Measurements from ENCODE around the gene SLC25A14.
"Not testable (repeated sequence)": the region's sequence is repeated elsewhere in the genome, so short reads cannot be mapped to it uniquely, and the experiment has no call there.

Gene SLC25A14

GRCh38 chrX:130339408-130340222, at the start of gene SLC25A14:
SLC25A14 (plus strand) TSS chrX:130339919; CDS start chrX:130340279, 360 bp downstream.
- in situ Hi-C loops (cut with MboI; ENCODE audit: low sequenced_read_pairs), result no loop called here

GRCh38 chrX:130295519-130296296, 44.0 kb upstream of the SLC25A14 start:
- in situ Hi-C loops (cut with MboI; ENCODE audit: low sequenced_read_pairs), result no loop called here

GRCh38 chrX:130296297-130296678, 43.4 kb upstream of the SLC25A14 start:
- in situ Hi-C loops (cut with MboI; ENCODE audit: low sequenced_read_pairs), result no loop called here

GRCh38 chrX:130296743-130297142, 43.0 kb upstream of the SLC25A14 start:
- in situ Hi-C loops (cut with MboI; ENCODE audit: low sequenced_read_pairs), result no loop called here

- in situ Hi-C loops (cut with MboI; ENCODE audit: low sequenced_read_pairs), result no loop called here
Observed at GRCh38 chrX:130299279-130300009, 40.3 kb upstream of the SLC25A14 start.

- in situ Hi-C loops (cut with MboI; ENCODE audit: low sequenced_read_pairs), result no loop called here
Observed at GRCh38 chrX:130300010-130300282, 39.8 kb upstream of the SLC25A14 start.

- in situ Hi-C loops (cut with MboI; ENCODE audit: low sequenced_read_pairs), result no loop called here
Observed at GRCh38 chrX:130301405-130301804, 38.3 kb upstream of the SLC25A14 start.

- in situ Hi-C loops (cut with MboI; ENCODE audit: low sequenced_read_pairs), result no loop called here
Observed at GRCh38 chrX:130301977-130302376, 37.7 kb upstream of the SLC25A14 start.

- in situ Hi-C loops (cut with MboI; ENCODE audit: low sequenced_read_pairs), result no loop called here
Observed at GRCh38 chrX:130304587-130305368, 34.9 kb upstream of the SLC25A14 start.

GRCh38 chrX:130319886-130320285, 19.8 kb upstream of the SLC25A14 start:
- in situ Hi-C loops (cut with MboI; ENCODE audit: low sequenced_read_pairs), result not testable (repeated sequence)

- in situ Hi-C loops (cut with MboI; ENCODE audit: low sequenced_read_pairs), result no loop called here
Observed at GRCh38 chrX:130321550-130321949, 18.2 kb upstream of the SLC25A14 start.

- in situ Hi-C loops (cut with MboI; ENCODE audit: low sequenced_read_pairs), result no loop called here
Observed at GRCh38 chrX:130330146-130330545, 9.6 kb upstream of the SLC25A14 start.

GRCh38 chrX:130330706-130331105, 9.0 kb upstream of the SLC25A14 start:
- in situ Hi-C loops (cut with MboI; ENCODE audit: low sequenced_read_pairs), result no loop called here

GRCh38 chrX:130336531-130336930, 3.2 kb upstream of the SLC25A14 start:
- in situ Hi-C loops (cut with MboI; ENCODE audit: low sequenced_read_pairs), result no loop called here

GRCh38 chrX:130338869-130339268, 850 bp upstream of the SLC25A14 start:
- in situ Hi-C loops (cut with MboI; ENCODE audit: low sequenced_read_pairs), result not testable (repeated sequence)

- in situ Hi-C loops (cut with MboI; ENCODE audit: low sequenced_read_pairs), result no loop called here
Observed at GRCh38 chrX:130340271-130340670, 552 bp downstream of the SLC25A14 start.

GRCh38 chrX:130343411-130343810, 3.7 kb downstream of the SLC25A14 start:
- in situ Hi-C loops (cut with MboI; ENCODE audit: low sequenced_read_pairs), result no loop called here

- in situ Hi-C loops (cut with MboI; ENCODE audit: low sequenced_read_pairs), result no loop called here
Observed at GRCh38 chrX:130347321-130347720, 7.6 kb downstream of the SLC25A14 start.

GRCh38 chrX:130351567-130351966, 11.8 kb downstream of the SLC25A14 start:
- in situ Hi-C loops (cut with MboI; ENCODE audit: low sequenced_read_pairs), result no loop called here

GRCh38 chrX:130352050-130352449, 12.3 kb downstream of the SLC25A14 start:
- in situ Hi-C loops (cut with MboI; ENCODE audit: low sequenced_read_pairs), result not testable (repeated sequence)

GRCh38 chrX:130376077-130376476, 36.4 kb downstream of the SLC25A14 start:
- in situ Hi-C loops (cut with MboI; ENCODE audit: low sequenced_read_pairs), result no loop called here

Measured in hTERT RPE-1 (cell line).